GM12865 (cell line): ENCODE results near the gene RHOC.

Experiments used
- DNase-seq: peaks from one replicate; pipeline ENCODE4 v3.0.0; 2010; ENCODE audit warnings: low read depth
- H3K4me3 ChIP-seq: 2 replicates; pipeline ENCODE4 v1.5.1; 2011; ENCODE audit warnings: mild to moderate bottlenecking, low read depth, low read length, control low read depth
- CTCF ChIP-seq: IDR thresholded peaks from 2 replicates; pipeline ENCODE4 v1.5.1; 2011; ENCODE audit warnings: low read length, control low read depth, low read depth, inconsistent platforms; ENCODE audit not compliant: insufficient read depth; ENCODE audit errors: missing control alignments

RHOC gene

DNA sequence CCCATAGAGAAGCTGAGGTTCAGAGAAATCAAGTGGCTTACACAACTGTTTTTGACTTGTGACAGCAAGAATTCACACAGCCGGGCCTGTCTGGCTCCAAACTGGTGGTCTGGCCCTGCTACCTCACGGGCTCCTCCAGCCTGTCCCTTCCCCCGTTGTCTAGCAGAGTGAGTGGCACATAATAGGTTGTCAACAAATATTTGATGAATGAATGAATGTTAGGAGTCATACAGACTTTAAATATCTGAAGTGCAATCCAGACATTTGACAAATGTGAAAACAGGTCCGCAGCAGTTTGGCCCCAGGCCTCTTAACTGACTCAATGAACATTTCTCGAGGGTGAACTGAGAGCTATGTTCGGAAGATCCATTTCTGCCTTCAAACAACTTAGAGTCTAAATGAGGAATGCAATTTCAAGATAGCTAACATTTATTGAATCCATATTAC, 1.1 kb upstream of the RHOC start:
- TF ChIP-seq CTCF = no peak
- H3K4me3 ChIP-seq = no peak overlapping the region
- DNase-seq = no peak

- peak; percentile 88 for DNase-seq
- H3K4me3 ChIP-seq = peak overlapping the region; percentile 92
- peak; percentile 91 for TF ChIP-seq CTCF
Measured at GRCh38 chr1:112707221-112708001, 484 bp upstream of the RHOC start.

DNA sequence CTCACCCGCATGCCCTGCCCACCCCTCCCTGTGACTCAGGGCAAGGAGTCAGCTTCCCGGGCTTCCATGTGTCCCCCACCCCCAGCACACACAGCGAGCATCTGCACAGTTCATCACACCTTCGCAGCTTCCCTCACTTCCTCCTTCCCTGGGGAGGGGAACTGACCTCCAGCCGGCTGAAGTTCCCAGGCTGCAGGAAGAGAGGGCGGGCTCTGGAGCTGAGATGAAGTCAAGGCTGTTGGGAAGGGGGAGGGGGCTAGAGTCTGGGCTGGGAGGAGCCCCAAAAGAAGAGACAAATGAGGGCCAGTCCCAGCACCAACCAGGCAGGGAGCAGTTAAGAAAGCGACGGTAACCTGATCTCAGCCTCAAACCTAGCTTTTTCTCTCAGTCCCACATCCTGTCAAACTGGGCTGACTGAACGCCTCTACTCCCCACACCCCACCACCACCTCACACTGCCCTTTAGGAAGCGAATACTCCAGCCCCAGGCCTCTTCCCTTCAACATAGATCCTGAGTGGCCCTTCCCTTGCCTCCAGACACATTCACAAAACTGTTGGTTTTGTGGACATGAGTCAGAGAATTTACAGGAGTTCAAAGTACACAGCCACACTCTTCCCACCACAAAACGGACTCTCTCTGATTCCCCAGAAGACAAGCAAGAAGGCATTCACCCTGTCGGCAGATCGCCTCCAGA, 1.8 kb downstream of the RHOC start:
- TF ChIP-seq CTCF = no peak
- peak; percentile 94 for DNase-seq
- peak overlapping the region; percentile 92 for H3K4me3 ChIP-seq

DNA sequence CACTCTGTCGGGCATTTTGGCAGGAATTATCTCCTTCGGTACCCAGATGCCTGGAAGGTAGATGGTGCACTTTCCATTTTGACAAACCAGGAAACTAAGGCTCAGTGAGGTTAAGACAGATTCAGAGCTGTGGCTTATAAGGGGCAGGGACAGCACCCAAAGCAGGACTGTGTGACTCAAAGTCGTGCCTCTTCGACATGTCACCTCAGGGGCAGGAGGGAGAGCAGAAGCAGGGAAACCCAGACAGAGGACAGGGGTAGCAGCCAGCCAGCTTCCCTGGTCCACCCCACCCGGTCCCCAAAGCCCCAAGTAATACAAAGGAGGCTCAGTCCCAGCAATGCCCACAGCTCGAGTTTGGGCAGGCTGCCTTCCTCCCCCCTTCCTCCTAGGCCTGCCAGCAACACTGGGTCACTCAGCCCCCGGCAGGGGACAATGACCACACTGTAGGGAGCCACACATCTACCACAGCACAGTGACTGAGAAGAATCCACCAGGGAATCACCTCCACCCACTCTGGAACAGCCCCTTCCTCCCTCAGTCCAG, 2.5 kb downstream of the RHOC start:
- DNase-seq = no peak
- TF ChIP-seq CTCF = no peak
- peak overlapping the region; percentile 92 for H3K4me3 ChIP-seq

DNA sequence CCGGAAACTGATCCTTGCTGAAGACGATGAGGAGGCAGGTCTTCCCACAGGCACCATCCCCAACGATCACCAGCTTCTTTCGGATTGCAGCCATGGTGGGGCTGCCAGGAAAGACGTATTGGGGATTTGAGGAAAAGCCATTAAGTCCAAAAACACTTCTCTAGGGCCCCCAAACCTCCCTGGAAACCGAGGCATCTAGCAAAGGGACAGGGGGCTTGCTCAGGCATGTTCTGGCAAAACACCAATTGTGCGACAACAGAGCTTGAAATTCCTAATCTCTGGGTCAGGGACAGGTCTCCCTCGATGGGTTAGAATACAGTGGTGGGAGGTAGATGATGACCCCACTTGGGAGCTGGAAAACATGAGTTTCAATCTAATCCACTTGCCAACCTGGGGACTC, 3.2 kb downstream of the RHOC start:
- 0 out of 2 replicates have a peak overlapping the region, but pooled peaks have one; percentile 92 for H3K4me3 ChIP-seq
- no peak for DNase-seq
- TF ChIP-seq CTCF = no peak

- no peak overlapping the region for H3K4me3 ChIP-seq
- no peak for TF ChIP-seq CTCF
- DNase-seq = no peak
Measured at GRCh38 chr1:112702420-112703261, 4.3 kb downstream of the RHOC start.
